CD8-positive, alpha-beta memory T cell (primary cell): ENCODE data around the gene PRRT1B. TPM values are rescaled to one million over a fixed set of nuclear protein-coding genes. Genes with fewer than 3 reads are reported as not detected.

Experiments
- CTCF ChIA-PET: fragments of 350-600 bp; sonication (Branson Sonifier 250); formaldehyde crosslinking; loops from one replicate; lab custom pipeline; 2021; ENCODE audit warnings: antibody characterized with exemption; lab: Charles Lee
- POLR2A ChIA-PET: fragments of 350-600 bp; sonication (Branson Sonifier 250); formaldehyde crosslinking; loops from one replicate; lab custom pipeline; 2021; ENCODE audit warnings: antibody characterized with exemption; lab: Charles Lee
- DNase-seq, 5 donors: peaks; one replicate each; pipeline versions ENCODE4 v3.0.0 to v3.0.0-alpha.2; 2020 to 2022; ENCODE audit warnings: mixed read lengths in 1 of 5
- H3K27ac ChIP-seq: one replicate; pipeline ENCODE4 v1.7.0; 2013; ENCODE audit warnings: low read depth, mild to moderate bottlenecking, low read length, moderate library complexity
- H3K27me3 ChIP-seq: 2 replicates; pipeline ENCODE4 v1.7.0; 2013; ENCODE audit warnings: low read length, mild to moderate bottlenecking; ENCODE audit not compliant: insufficient read depth, poor library complexity, severe bottlenecking
- H3K36me3 ChIP-seq: 2 replicates; pipeline ENCODE4 v1.7.0; 2013; ENCODE audit warnings: mild to moderate bottlenecking, low read length, moderate library complexity; ENCODE audit not compliant: insufficient read depth
- H3K4me1 ChIP-seq: 2 replicates; pipeline ENCODE4 v1.7.0; 2013; ENCODE audit warnings: mild to moderate bottlenecking, low read length, moderate library complexity; ENCODE audit not compliant: insufficient read depth
- H3K4me3 ChIP-seq: 2 replicates; pipeline ENCODE4 v1.7.0; 2013; ENCODE audit warnings: mild to moderate bottlenecking, low read length
- H3K9me3 ChIP-seq: 2 replicates; pipeline ENCODE4 v1.7.0; 2013; ENCODE audit warnings: mild to moderate bottlenecking, low read length
- H3K27ac Mint-ChIP-seq, 8 donors: one replicate each; pipeline ENCODE4 v1.8.0; 2020 to 2021; ENCODE audit warnings: mixed read lengths in 8 of 8, mild to moderate bottlenecking in 6 of 8, inconsistent platforms in 3 of 8, moderate library complexity in 3 of 8
- H3K27me3 Mint-ChIP-seq, 2 donors: one replicate each; pipeline ENCODE4 v1.8.0; 2020 to 2021; ENCODE audit warnings: mixed read lengths in 2 of 2, mild to moderate bottlenecking in 1 of 2, moderate library complexity in 1 of 2
- H3K36me3 Mint-ChIP-seq, 3 donors: one replicate each; pipeline ENCODE4 v1.8.0; 2020 to 2021; ENCODE audit warnings: mixed read lengths in 3 of 3, inconsistent platforms in 1 of 3, mild to moderate bottlenecking in 1 of 3
- H3K4me1 Mint-ChIP-seq, 3 donors: one replicate each; pipeline ENCODE4 v1.8.0; 2020 to 2021; ENCODE audit warnings: mixed read lengths in 3 of 3, inconsistent platforms in 1 of 3, mild to moderate bottlenecking in 1 of 3
- H3K4me3 Mint-ChIP-seq, 7 donors: one replicate each; pipeline ENCODE4 v1.8.0; 2020 to 2021; ENCODE audit warnings: mixed read lengths in 7 of 7, mild to moderate bottlenecking in 6 of 7, moderate library complexity in 4 of 7, inconsistent platforms in 2 of 7
- H3K9me3 Mint-ChIP-seq, 5 donors: one replicate each; pipeline ENCODE4 v1.8.0; 2020 to 2022; ENCODE audit warnings: mixed read lengths in 5 of 5, mild to moderate bottlenecking in 3 of 5, moderate library complexity in 2 of 5, inconsistent platforms in 1 of 5
- polyA plus RNA-seq: library from polyadenylated mRNA; unstranded; fragments of 300-500 nt; fragmentation: Illumina TruSeq; gene quantifications from one replicate; pipeline ENCODE4 v1.2.3, GENCODE V29; 2021
- total RNA-seq, 2 experiments: library from RNA; stranded (reverse); gene quantifications; one replicate each; pipeline ENCODE4 v1.2.3, GENCODE V29; 2021

Gene PRRT1B
- total and polyA plus RNA-seq, 3 experiments from 2014 or later: not detected

- ChIA-PET CTCF (interaction anchor here (0.8 to 1.7 kb wide), 4 partner anchors 12 to 172 kb away, joined by 3 to 5 read pairs (median 3); no protein-coding TSS in a partner anchor), POLR2A (interaction anchor here (1.2 to 1.6 kb wide), 2 partner anchors 13 to 76 kb away, joined by 3 to 4 read pairs; partner anchors contain the start of gene POMT1)
- peaks cover 29% of the 10 kb centered on the region for H3K36me3 ChIP-seq
These were observed 33.6 kb downstream of the PRRT1B start for GRCh38 chr9:131578731-131579504.

GRCh38 chr9:131579789-131580211 is 34.5 kb downstream of the PRRT1B start:
- H3K4me3 ChIP-seq: no peak overlapping the region
- H3K36me3 Mint-ChIP-seq: peaks cover 0 to 91% (median 6%) of the 10 kb centered on the region in 3 donors
- H3K9me3 Mint-ChIP-seq: no peaks in the 10 kb centered on the region
- peaks cover 36% of the 10 kb centered on the region for H3K36me3 ChIP-seq
- no peaks in the 10 kb centered on the region for H3K27me3 Mint-ChIP-seq
- peaks cover 39% of the 10 kb centered on the region for H3K4me1 ChIP-seq
- H3K27ac ChIP-seq: no peak overlapping the region
- H3K27ac Mint-ChIP-seq: peak overlapping the region in 4 of 8 donors; percentile 81 to 96 (median 90)
- no peaks in the 10 kb centered on the region for H3K27me3 ChIP-seq
- POLR2A ChIA-PET: interaction anchor here (0.6 to 1.6 kb wide), 2 partner anchors 77 to 164 kb away, joined by 3 to 4 read pairs; partner anchors contain the start of gene POMT1
- peak overlapping the region in 4 of 7 donors; percentile 6 to 54 (median 26) for H3K4me3 Mint-ChIP-seq
- no peaks in the 10 kb centered on the region for H3K9me3 ChIP-seq
- CTCF ChIA-PET: interaction anchor here (1.1 to 1.7 kb wide), 2 partner anchors 48 to 159 kb away, joined by 3 to 5 read pairs; no protein-coding TSS in a partner anchor
- peaks cover 25 to 41% (median 36%) of the 10 kb centered on the region in 3 donors for H3K4me1 Mint-ChIP-seq
- DNase-seq: no peak

More at GRCh38 chr9:131578731-131579504, 33.6 kb downstream of the PRRT1B start:
- Mint-ChIP-seq H3K9me3 (no peaks in the 10 kb centered on the region), H3K27ac (peak overlapping the region; percentile 81 to 96 (median 93)), H3K27me3 (no peaks in the 10 kb centered on the region), H3K4me1 (peaks cover 21 to 34% (median 30%) of the 10 kb centered on the region in 3 donors), H3K4me3 (peak overlapping the region; percentile 9 to 74 (median 69)), H3K36me3 (peaks cover 0 to 89% (median 6%) of the 10 kb centered on the region in 3 donors)
- no peaks in the 10 kb centered on the region for H3K27me3 ChIP-seq
- H3K27ac ChIP-seq: peak overlapping the region; percentile 51
- H3K9me3 ChIP-seq: no peaks in the 10 kb centered on the region
- H3K4me1 ChIP-seq: peaks cover 30% of the 10 kb centered on the region
- peak overlapping the region; percentile 54 for H3K4me3 ChIP-seq
- peak; percentile 24 to 70 (median 61) for DNase-seq

- peak overlapping the region in 2 of 7 donors; percentile 6 to 29 for H3K4me3 Mint-ChIP-seq
- H3K36me3 Mint-ChIP-seq: peaks cover 0 to 93% (median 10%) of the 10 kb centered on the region in 3 donors
- ChIA-PET POLR2A (interaction anchor here (0.6 kb wide), 1 partner anchor 164 kb away, joined by 3 read pairs; no protein-coding TSS in a partner anchor), CTCF (no interaction called here)
- Histone ChIP-seq H3K4me1 (peaks cover 44% of the 10 kb centered on the region), H3K27me3 (no peaks in the 10 kb centered on the region), H3K27ac (no peak overlapping the region), H3K36me3 (peaks cover 40% of the 10 kb centered on the region), H3K4me3 (no peak overlapping the region), H3K9me3 (no peaks in the 10 kb centered on the region)
- DNase-seq: no peak
- no peaks in the 10 kb centered on the region for H3K9me3 Mint-ChIP-seq
- peaks cover 31 to 46% (median 41%) of the 10 kb centered on the region in 3 donors for H3K4me1 Mint-ChIP-seq
- no peaks in the 10 kb centered on the region for H3K27me3 Mint-ChIP-seq
- peak overlapping the region in 4 of 8 donors; percentile 32 to 57 (median 51) for H3K27ac Mint-ChIP-seq
These were observed 35.0 kb downstream of the PRRT1B start for GRCh38 chr9:131580358-131580757.

- H3K4me3 ChIP-seq: no peak overlapping the region
- no peaks in the 10 kb centered on the region for H3K9me3 ChIP-seq
- Mint-ChIP-seq H3K36me3 (peaks cover 0 to 80% (median 11%) of the 10 kb centered on the region in 3 donors), H3K9me3 (no peaks in the 10 kb centered on the region), H3K4me1 (peaks cover 46 to 62% (median 48%) of the 10 kb centered on the region in 3 donors), H3K4me3 (no peak overlapping the region), H3K27ac (peak overlapping the region in 5 of 8 donors; percentile 21 to 86 (median 58)), H3K27me3 (no peaks in the 10 kb centered on the region)
- peaks cover 40% of the 10 kb centered on the region for H3K36me3 ChIP-seq
- ChIA-PET CTCF (interaction anchor here (1.4 kb wide), 1 partner anchor 165 kb away, joined by 3 read pairs; no protein-coding TSS in a partner anchor), POLR2A (no interaction called here)
- no peak for DNase-seq
- no peak overlapping the region for H3K27ac ChIP-seq
- no peaks in the 10 kb centered on the region for H3K27me3 ChIP-seq
- H3K4me1 ChIP-seq: peaks cover 51% of the 10 kb centered on the region
These were observed 36.7 kb downstream of the PRRT1B start for GRCh38 chr9:131582056-131582455.

GRCh38 chr9:131582466-131583336 is 37.4 kb downstream of the PRRT1B start:
- Histone ChIP-seq H3K27me3 (no peaks in the 10 kb centered on the region), H3K4me1 (peaks cover 48% of the 10 kb centered on the region), H3K27ac (no peak overlapping the region), H3K4me3 (no peak overlapping the region), H3K9me3 (no peaks in the 10 kb centered on the region), H3K36me3 (peaks cover 40% of the 10 kb centered on the region)
- ChIA-PET POLR2A (no interaction called here), CTCF (interaction anchor here (1.4 kb wide), 1 partner anchor 164 kb away, joined by 3 read pairs; no protein-coding TSS in a partner anchor)
- H3K4me1 Mint-ChIP-seq: peaks cover 46 to 62% (median 53%) of the 10 kb centered on the region in 3 donors
- DNase-seq: no peak
- no peaks in the 10 kb centered on the region for H3K27me3 Mint-ChIP-seq
- peaks cover 0 to 80% (median 15%) of the 10 kb centered on the region in 3 donors for H3K36me3 Mint-ChIP-seq
- H3K4me3 Mint-ChIP-seq: peak overlapping the region in 1 of 7 donors; percentile 19
- H3K27ac Mint-ChIP-seq: peak overlapping the region in 6 of 8 donors; percentile 70 to 95 (median 80)
- no peaks in the 10 kb centered on the region for H3K9me3 Mint-ChIP-seq

GRCh38 chr9:131583337-131583645 is 38.0 kb downstream of the PRRT1B start:
- Histone ChIP-seq H3K9me3 (no peaks in the 10 kb centered on the region), H3K36me3 (peaks cover 40% of the 10 kb centered on the region), H3K4me3 (no peak overlapping the region), H3K4me1 (peaks cover 42% of the 10 kb centered on the region), H3K27me3 (no peaks in the 10 kb centered on the region), H3K27ac (no peak overlapping the region)
- H3K36me3 Mint-ChIP-seq: peaks cover 0 to 80% (median 15%) of the 10 kb centered on the region in 3 donors
- peak overlapping the region in 7 of 8 donors; percentile 68 to 95 (median 84) for H3K27ac Mint-ChIP-seq
- H3K27me3 Mint-ChIP-seq: no peaks in the 10 kb centered on the region
- peak overlapping the region in 1 of 7 donors; percentile 19 for H3K4me3 Mint-ChIP-seq
- ChIA-PET CTCF (interaction anchor here (1.4 kb wide), 1 partner anchor 164 kb away, joined by 3 read pairs; no protein-coding TSS in a partner anchor), POLR2A (no interaction called here)
- peaks cover 41 to 57% (median 47%) of the 10 kb centered on the region in 3 donors for H3K4me1 Mint-ChIP-seq
- DNase-seq: no peak
- no peaks in the 10 kb centered on the region for H3K9me3 Mint-ChIP-seq

- ChIA-PET POLR2A (no interaction called here), CTCF (interaction anchor here (2.1 kb wide), 1 partner anchor 163 kb away, joined by 5 read pairs; no protein-coding TSS in a partner anchor)
- Mint-ChIP-seq H3K4me1 (peaks cover 33 to 54% (median 40%) of the 10 kb centered on the region in 3 donors), H3K27me3 (peaks cover 0 to 1% of the 10 kb centered on the region in 2 donors), H3K9me3 (no peaks in the 10 kb centered on the region), H3K4me3 (peak overlapping the region in 2 of 7 donors; percentile 41 to 72), H3K27ac (peak overlapping the region; percentile 19 to 97 (median 88)), H3K36me3 (peaks cover 0 to 80% (median 15%) of the 10 kb centered on the region in 3 donors)
- Histone ChIP-seq H3K4me1 (peaks cover 35% of the 10 kb centered on the region), H3K4me3 (no peak overlapping the region), H3K36me3 (peaks cover 38% of the 10 kb centered on the region), H3K9me3 (no peaks in the 10 kb centered on the region), H3K27me3 (no peaks in the 10 kb centered on the region), H3K27ac (no peak overlapping the region)
- no peak for DNase-seq
These were observed 38.7 kb downstream of the PRRT1B start for GRCh38 chr9:131583836-131584555.
